Inflammatory macrophage treated with lipopolysaccharide for 1 hour (primary cell): ENCODE measurements around the gene CCDC88C.

Source experiments
- DNase-seq, 2 donors: peaks; one replicate each; pipeline ENCODE4 v3.0.0-alpha.2; 2020 to 2022

Gene CCDC88C

GRCh38 chr14:91378930-91379578 lies 38.6 kb downstream of the CCDC88C start:
- DNase-seq: peak; percentile 55 to 62

GRCh38 chr14:91377700-91378652 lies 39.6 kb downstream of the CCDC88C start:
- peak; percentile 32 to 56 for DNase-seq

GRCh38 chr14:91376547-91377477 lies 40.8 kb downstream of the CCDC88C start:
- no peak for DNase-seq

- no peak for DNase-seq
Observed at GRCh38 chr14:91375720-91376452, 41.7 kb downstream of the CCDC88C start.

- no peak for DNase-seq
Observed at GRCh38 chr14:91374879-91375702, 42.5 kb downstream of the CCDC88C start.

- no peak for DNase-seq
Observed at GRCh38 chr14:91374287-91374878, 43.2 kb downstream of the CCDC88C start.

- peak in 1 of 2 donors; percentile 58 for DNase-seq
Observed at GRCh38 chr14:91373591-91374254, 43.9 kb downstream of the CCDC88C start.

- DNase-seq: no peak
Observed at GRCh38 chr14:91372671-91373495, 44.7 kb downstream of the CCDC88C start.

GRCh38 chr14:91371990-91372375 lies 45.6 kb downstream of the CCDC88C start:
- DNase-seq: no peak

- DNase-seq: no peak
Observed at GRCh38 chr14:91371011-91371989, 46.3 kb downstream of the CCDC88C start.

- no peak for DNase-seq
Observed at GRCh38 chr14:91369628-91370445, 47.8 kb downstream of the CCDC88C start.

GRCh38 chr14:91368776-91369416 lies 48.7 kb downstream of the CCDC88C start:
- no peak for DNase-seq

GRCh38 chr14:91367173-91368171 lies 50.1 kb downstream of the CCDC88C start:
- no peak for DNase-seq

GRCh38 chr14:91366749-91367148 lies 50.9 kb downstream of the CCDC88C start:
- DNase-seq: no peak

GRCh38 chr14:91365552-91365951 lies 52.1 kb downstream of the CCDC88C start:
- DNase-seq: no peak
